Renal pelvis (tissue), 4 donors: ENCODE measurements around the gene SLC2A9. TPM values are rescaled to one million over a fixed set of nuclear protein-coding genes. Genes with fewer than 3 reads are reported as not detected.
"Not testable (repeated sequence)": the region's sequence is repeated elsewhere in the genome, so short reads cannot be mapped to it uniquely, and the experiment has no call there.

Experiments
- DNase-seq: peaks from one replicate; pipeline ENCODE4 v3.0.0-alpha.2; 2013
- polyA plus RNA-seq, 3 donors: library from polyadenylated mRNA; unstranded; fragments of 120-200 nt; gene quantifications; one replicate each; pipeline ENCODE4 v1.2.1, GENCODE V29; 2013; ENCODE audit not compliant: insufficient read length in 3 of 3

SLC2A9 gene
- polyA plus RNA-seq, 3 donors = 10.0 to 13.3 (median 10.3) TPM

GRCh38 chr4:10001757-10002156, 19.5 kb downstream of the SLC2A9 start:
- DNase-seq = no peak

GRCh38 chr4:9999956-10000561, 21.2 kb downstream of the SLC2A9 start:
- DNase-seq = no peak

GRCh38 chr4:9997886-9998285, 23.4 kb downstream of the SLC2A9 start:
- DNase-seq = no peak

- DNase-seq = no peak
Measured at GRCh38 chr4:9996319-9997110, 24.8 kb downstream of the SLC2A9 start.

- DNase-seq = no peak
Measured at GRCh38 chr4:9994246-9994847, 26.9 kb downstream of the SLC2A9 start.

GRCh38 chr4:9989918-9990635, 31.2 kb downstream of the SLC2A9 start:
- DNase-seq = no peak

- DNase-seq = no peak
Measured at GRCh38 chr4:9988933-9989332, 32.4 kb downstream of the SLC2A9 start.

- no peak for DNase-seq
Measured at GRCh38 chr4:9988363-9988749, 32.9 kb downstream of the SLC2A9 start.

GRCh38 chr4:9987749-9988362, 33.4 kb downstream of the SLC2A9 start:
- DNase-seq = no peak

- no peak for DNase-seq
Measured at GRCh38 chr4:9984621-9985020, 36.7 kb downstream of the SLC2A9 start.

GRCh38 chr4:9983211-9983610, 38.1 kb downstream of the SLC2A9 start:
- no peak for DNase-seq

GRCh38 chr4:9981899-9982298, 39.4 kb downstream of the SLC2A9 start:
- DNase-seq = not testable (repeated sequence)

GRCh38 chr4:9980898-9981297, 40.4 kb downstream of the SLC2A9 start:
- no peak for DNase-seq

- no peak for DNase-seq
Measured at GRCh38 chr4:9979101-9979701, 42.1 kb downstream of the SLC2A9 start.

- no peak for DNase-seq
Measured at GRCh38 chr4:9977518-9978031, 43.7 kb downstream of the SLC2A9 start.

GRCh38 chr4:9976781-9977180, 44.5 kb downstream of the SLC2A9 start:
- no peak for DNase-seq

- DNase-seq = no peak
Measured at GRCh38 chr4:9976293-9976692, 45.0 kb downstream of the SLC2A9 start.

GRCh38 chr4:9971711-9972110, 49.6 kb downstream of the SLC2A9 start:
- DNase-seq = no peak

GRCh38 chr4:9970399-9971011, 50.8 kb downstream of the SLC2A9 start:
- DNase-seq = no peak

GRCh38 chr4:9969526-9970398, 51.5 kb downstream of the SLC2A9 start:
- DNase-seq = no peak
